Left renal pelvis (tissue), 4 donors: ENCODE results near the gene YBEY. TPM values are rescaled to one million over a fixed set of nuclear protein-coding genes. Genes with fewer than 3 reads are reported as not detected.
A peak's percentile ranks its signal among the peaks of the same experiment; 100 is the strongest.

Experiments
- DNase-seq, 4 donors: peaks; one replicate each; pipeline ENCODE4 v3.0.0-alpha.2; 2013; ENCODE audit warnings: low read depth in 4 of 4, low spot score in 3 of 4
- polyA plus RNA-seq, 4 donors: library from polyadenylated mRNA; unstranded; fragments of 120-200 nt; gene quantifications; one replicate each; pipeline ENCODE4 v1.2.1, GENCODE V29; 2013; ENCODE audit not compliant: insufficient read length in 4 of 4

Gene YBEY
- polyA plus RNA-seq, 4 donors: 18.0 to 23.6 (median 21.4) TPM

- peak in 3 of 4 donors; percentile 69 to 74 (median 69) for DNase-seq
Observed at GRCh38 chr21:46324390-46325072, 38.4 kb downstream of the YBEY start.

GRCh38 chr21:46325073-46325912 is 39.2 kb downstream of the YBEY start:
- no peak for DNase-seq

GRCh38 chr21:46326110-46326703 is 40.1 kb downstream of the YBEY start:
- no peak for DNase-seq

- no peak for DNase-seq
Observed at GRCh38 chr21:46327711-46328110, 41.6 kb downstream of the YBEY start.

GRCh38 chr21:46328151-46328550 is 42.0 kb downstream of the YBEY start:
- no peak for DNase-seq

- no peak for DNase-seq
Observed at GRCh38 chr21:46329796-46330195, 43.7 kb downstream of the YBEY start.

GRCh38 chr21:46334351-46335140 is 48.4 kb downstream of the YBEY start:
- DNase-seq: no peak

- no peak for DNase-seq
Observed at GRCh38 chr21:46336603-46337002, 50.5 kb downstream of the YBEY start.

- DNase-seq: no peak
Observed at GRCh38 chr21:46340998-46341397, 54.9 kb downstream of the YBEY start.

GRCh38 chr21:46344219-46344915 is 58.2 kb downstream of the YBEY start:
- no peak for DNase-seq

- DNase-seq: no peak
Observed at GRCh38 chr21:46345861-46346260, 59.7 kb downstream of the YBEY start.

- DNase-seq: no peak
Observed at GRCh38 chr21:46346296-46347202, 60.4 kb downstream of the YBEY start.

GRCh38 chr21:46347203-46347550 is 61.0 kb downstream of the YBEY start:
- no peak for DNase-seq

Other genes with a start within 250 kb of the YBEY start
- 1,000 to 10,000 TPM in 1 of 4 donors, 100 to 1,000 TPM in 3; 205 to 1,137 (median 238) TPM for gene COL6A2, start 188.2 kb upstream of the YBEY start, polyA plus RNA-seq
- gene FTCD, start 130.8 kb upstream of the YBEY start, polyA plus RNA-seq: 10 to 100 TPM in 3 of 4 donors, 1 to 10 TPM in 1; 2.9 to 46.9 (median 21.8) TPM
- 10 to 100 TPM in 3 of 4 donors, 1 to 10 TPM in 1; 5.9 to 15.6 (median 12.5) TPM for gene SPATC1L, start 101.9 kb upstream of the YBEY start, polyA plus RNA-seq
- 10 to 100 TPM; 25.9 to 54.0 (median 32.2) TPM for gene LSS, start 57.6 kb upstream of the YBEY start, polyA plus RNA-seq
- 100 to 1,000 TPM in 1 of 4 donors, 10 to 100 TPM in 3; 65.3 to 106 (median 73.4) TPM for gene MCM3AP, start 731 bp upstream of the YBEY start, polyA plus RNA-seq
- gene C21orf58, start 37.5 kb downstream of the YBEY start, polyA plus RNA-seq: 10 to 100 TPM in 2 of 4 donors, 1 to 10 TPM in 2; 7.8 to 23.4 (median 10.0) TPM
- 10 to 100 TPM; 25.5 to 43.2 (median 33.0) TPM for gene PCNT, start 37.8 kb downstream of the YBEY start, polyA plus RNA-seq
- 10 to 100 TPM; 24.3 to 49.8 (median 33.6) TPM for gene DIP2A, start 172.5 kb downstream of the YBEY start, polyA plus RNA-seq